ENCODE measurements around the gene DQX1. TPM values are rescaled to one million over a fixed set of nuclear protein-coding genes. Genes with fewer than 3 reads are reported as not detected.
A peak's percentile ranks its signal among the peaks of the same experiment; 100 is the strongest.

DQX1 gene
- total RNA-seq, 3 donors from 2014 or later (not counting 1 experiment from before 2014, with no cell fraction given) = 0.21 to 0.43 TPM; not detected in 1

DNA sequence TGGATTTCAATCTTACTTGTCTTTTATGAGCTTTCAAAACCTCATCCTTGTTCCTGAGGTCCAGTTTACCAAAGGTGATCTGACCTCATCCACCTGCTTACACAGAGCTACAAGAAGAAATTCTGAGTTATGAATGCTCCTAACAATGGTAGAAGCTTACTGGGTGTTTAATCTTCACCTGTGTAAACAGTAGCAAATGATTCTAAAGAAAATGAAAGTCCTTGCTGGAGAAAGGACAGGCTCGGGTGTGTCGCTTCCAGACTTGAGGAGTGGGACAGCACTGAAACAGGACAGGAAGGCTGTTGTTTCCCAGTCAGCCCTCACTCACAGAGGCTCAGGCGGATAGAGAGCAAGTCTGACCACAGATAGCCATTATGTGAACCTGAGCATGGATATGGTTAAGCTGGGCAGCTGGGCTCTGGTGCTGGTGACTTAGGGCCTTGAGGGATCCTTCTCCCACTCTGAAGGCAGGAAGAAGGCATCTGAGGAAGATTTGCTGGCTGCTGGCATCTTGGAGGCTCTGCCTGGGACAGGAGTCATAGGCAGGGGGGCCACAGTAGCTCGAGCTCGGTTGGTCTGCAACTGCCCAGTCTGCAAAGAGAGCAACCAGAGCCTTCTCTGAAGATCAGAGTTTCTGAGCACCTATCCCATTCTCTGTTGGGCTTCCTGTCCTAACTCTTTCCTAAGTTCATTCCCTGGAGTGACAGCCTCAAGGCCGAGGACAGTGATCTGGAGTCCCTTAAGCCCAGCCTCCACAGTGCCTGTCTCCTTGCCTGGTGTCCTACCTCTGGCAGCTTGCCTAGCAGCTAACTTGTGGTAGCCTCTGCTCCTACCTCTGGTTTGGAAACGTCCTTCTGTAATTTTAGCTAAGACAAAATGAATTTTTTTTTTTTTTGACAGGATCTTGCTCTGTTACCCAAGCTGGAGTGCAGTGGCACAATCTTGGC is 32.5 kb upstream of the DQX1 start:
- H3K9me3 ChIP-seq (ENCODE audit: control insufficient read depth, insufficient read depth, low read length) = no peaks in the 10 kb centered on the region
- H3K27ac Mint-ChIP-seq = peak overlapping the region in 1 of 2 donors; percentile 18
- no peaks in the 10 kb centered on the region for H3K36me3 Mint-ChIP-seq
- no peak for ATAC-seq
- no peaks in the 10 kb centered on the region for H3K9me3 Mint-ChIP-seq
- H3K4me1 Mint-ChIP-seq = peaks cover 15 to 39% of the 10 kb centered on the region in 2 donors
- peaks cover 21% of the 10 kb centered on the region for H3K4me1 ChIP-seq (ENCODE audit: control insufficient read depth, insufficient read depth, low read length)
- 84% methylated on average over 7 of the region's 7 CpGs for WGBS (ENCODE audit: insufficient coverage)
- H3K36me3 ChIP-seq (ENCODE audit: control insufficient read depth, insufficient read depth, low read length) = peaks cover 6% of the 10 kb centered on the region
- H3K4me3 Mint-ChIP-seq = no peak overlapping the region
- no peak for TF ChIP-seq CTCF (IDR thresholded peaks at IDR 0.05)
- no peak for DNase-seq
- H3K27ac ChIP-seq (ENCODE audit: low read length) = no peak overlapping the region
- H3K4me3 ChIP-seq (ENCODE audit: low read length) = no peak overlapping the region
- peaks cover 11 to 18% of the 10 kb centered on the region in 2 donors for H3K27me3 Mint-ChIP-seq (ENCODE audit: low read depth in 2 of 2)
- H3K27me3 ChIP-seq (ENCODE audit: control insufficient read depth, insufficient read depth, low read length) = no peaks in the 10 kb centered on the region
- intact Hi-C loops (cut with micrococcal nuclease) = no loop called here

DNA sequence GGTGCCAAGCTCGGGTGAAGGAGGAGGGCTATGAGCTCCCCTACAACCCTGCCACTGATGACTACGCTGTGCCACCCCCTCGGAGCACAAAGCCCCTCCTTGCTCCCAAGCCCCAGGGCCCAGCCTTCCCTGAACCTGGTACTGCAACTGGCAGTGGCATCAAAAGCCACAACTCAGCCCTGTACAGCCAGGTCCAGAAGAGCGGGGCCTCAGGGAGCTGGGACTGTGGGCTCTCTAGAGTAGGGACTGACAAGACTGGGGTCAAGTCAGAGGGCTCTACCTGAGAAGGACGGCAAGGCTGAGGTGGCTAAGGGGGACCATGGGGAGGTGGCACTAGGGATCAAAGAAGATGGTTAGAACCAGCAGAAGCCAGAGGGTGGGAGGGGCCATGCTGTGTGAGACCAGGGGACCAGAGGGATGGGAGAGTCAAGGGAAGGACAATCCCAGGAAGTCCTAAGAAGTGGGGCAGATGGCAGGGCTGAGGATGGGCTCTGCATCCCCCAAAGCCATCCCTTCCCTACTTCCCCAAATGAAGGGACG is 30.9 kb upstream of the DQX1 start:
- Mint-ChIP-seq H3K4me1 (peaks cover 15 to 46% of the 10 kb centered on the region in 2 donors), H3K27me3 (ENCODE audit: low read depth in 2 of 2) (peaks cover 5 to 7% of the 10 kb centered on the region in 2 donors), H3K9me3 (no peaks in the 10 kb centered on the region), H3K36me3 (no peaks in the 10 kb centered on the region), H3K4me3 (no peak overlapping the region), H3K27ac (peak overlapping the region; percentile 48 to 89)
- Histone ChIP-seq H3K4me1 (ENCODE audit: control insufficient read depth, insufficient read depth, low read length) (peaks cover 24% of the 10 kb centered on the region), H3K36me3 (ENCODE audit: control insufficient read depth, insufficient read depth, low read length) (peaks cover 6% of the 10 kb centered on the region), H3K27me3 (ENCODE audit: control insufficient read depth, insufficient read depth, low read length) (no peaks in the 10 kb centered on the region), H3K9me3 (ENCODE audit: control insufficient read depth, insufficient read depth, low read length) (no peaks in the 10 kb centered on the region), H3K27ac (ENCODE audit: low read length) (no peak overlapping the region), H3K4me3 (ENCODE audit: low read length) (no peak overlapping the region)
- TF ChIP-seq CTCF (IDR thresholded peaks at IDR 0.05) = no peak
- DNase-seq = no peak
- intact Hi-C loops (cut with micrococcal nuclease) = no loop called here
- no peak for ATAC-seq
- WGBS (ENCODE audit: insufficient coverage) = 91% methylated on average over 5 of the region's 6 CpGs

- ATAC-seq (no peak), DNase-seq (no peak)
- peak overlapping the region; percentile 92 for H3K4me3 Mint-ChIP-seq
- H3K4me1 Mint-ChIP-seq = peaks cover 15 to 42% of the 10 kb centered on the region in 2 donors
- Histone ChIP-seq H3K27ac (ENCODE audit: low read length) (peak overlapping the region; percentile 66), H3K4me3 (ENCODE audit: low read length) (no peak overlapping the region), H3K9me3 (ENCODE audit: control insufficient read depth, insufficient read depth, low read length) (no peaks in the 10 kb centered on the region), H3K4me1 (ENCODE audit: control insufficient read depth, insufficient read depth, low read length) (peaks cover 24% of the 10 kb centered on the region), H3K27me3 (ENCODE audit: control insufficient read depth, insufficient read depth, low read length) (no peaks in the 10 kb centered on the region), H3K36me3 (ENCODE audit: control insufficient read depth, insufficient read depth, low read length) (peaks cover 6% of the 10 kb centered on the region)
- peak overlapping the region; percentile 48 to 89 for H3K27ac Mint-ChIP-seq
- H3K36me3 Mint-ChIP-seq = no peaks in the 10 kb centered on the region
- WGBS (ENCODE audit: insufficient coverage) = 88% methylated on average over 14 of the region's 14 CpGs
- H3K9me3 Mint-ChIP-seq = no peaks in the 10 kb centered on the region
- intact Hi-C loops (cut with micrococcal nuclease) = no loop called here
- peaks cover 7 to 15% of the 10 kb centered on the region in 2 donors for H3K27me3 Mint-ChIP-seq (ENCODE audit: low read depth in 2 of 2)
- no peak for TF ChIP-seq CTCF (IDR thresholded peaks at IDR 0.05)
Observed at GRCh38 chr2:74556159-74556558, 30.1 kb upstream of the DQX1 start.
